HG03520 (cell line): ENCODE results near the gene NPAS3.

Source experiments
- ATAC-seq: cut with Tn5 transposase; IDR thresholded peaks from one replicate; pipeline ENCODE4 v1.9.1; 2021; ENCODE audit warnings: mild to moderate bottlenecking, moderate library complexity; ENCODE audit not compliant: unreplicated experiment

Gene NPAS3

DNA sequence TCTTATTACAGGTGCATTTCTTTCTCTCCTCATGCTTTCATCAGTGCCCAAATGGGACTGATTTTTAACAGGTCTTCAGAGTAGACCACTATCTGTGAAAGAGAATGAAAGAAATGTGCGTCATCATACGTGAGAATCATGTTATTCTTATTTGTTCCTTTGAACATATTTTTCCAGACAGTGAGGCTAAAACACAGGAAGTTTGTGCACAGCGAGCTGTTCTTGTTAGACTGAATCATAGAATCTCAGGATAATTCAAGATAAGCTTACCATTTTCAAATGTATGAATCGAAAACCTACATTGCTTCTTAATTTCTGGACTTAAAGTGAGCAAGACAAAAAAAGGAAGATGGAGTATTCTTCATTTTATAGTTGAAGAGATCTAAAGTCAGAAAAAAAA, 629.1 kb downstream of the NPAS3 start:
- ATAC-seq = no peak

DNA sequence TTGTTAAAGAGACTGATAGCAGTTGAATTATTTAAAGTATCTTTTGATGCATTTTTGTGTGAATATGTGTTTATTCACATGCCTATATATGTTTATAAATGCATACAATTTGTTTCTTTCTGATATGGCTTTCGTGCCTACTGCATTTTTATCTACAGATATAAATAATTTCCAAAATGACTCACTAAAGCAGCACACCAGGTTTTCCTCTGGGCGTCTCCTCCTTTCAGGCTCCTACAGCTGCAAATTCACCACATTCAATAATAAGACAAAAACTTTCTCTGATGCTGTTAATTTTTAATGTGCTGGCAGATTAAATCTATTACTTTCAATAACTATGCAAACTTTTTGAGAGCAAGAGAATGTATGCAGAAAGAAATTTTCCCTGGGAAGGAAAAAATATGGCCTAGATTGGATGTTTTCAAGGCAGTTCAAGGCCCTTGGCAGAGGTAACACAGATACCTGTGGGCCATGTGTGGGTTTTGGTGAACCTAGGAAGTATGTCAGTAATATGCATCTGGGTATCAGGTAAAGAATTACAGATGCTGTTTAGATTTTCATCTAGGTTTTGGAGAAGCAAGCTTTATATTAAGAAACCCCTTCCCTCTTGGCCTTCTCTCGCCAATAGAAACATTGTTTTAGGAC, 630.4 kb downstream of the NPAS3 start:
- ATAC-seq = no peak

DNA sequence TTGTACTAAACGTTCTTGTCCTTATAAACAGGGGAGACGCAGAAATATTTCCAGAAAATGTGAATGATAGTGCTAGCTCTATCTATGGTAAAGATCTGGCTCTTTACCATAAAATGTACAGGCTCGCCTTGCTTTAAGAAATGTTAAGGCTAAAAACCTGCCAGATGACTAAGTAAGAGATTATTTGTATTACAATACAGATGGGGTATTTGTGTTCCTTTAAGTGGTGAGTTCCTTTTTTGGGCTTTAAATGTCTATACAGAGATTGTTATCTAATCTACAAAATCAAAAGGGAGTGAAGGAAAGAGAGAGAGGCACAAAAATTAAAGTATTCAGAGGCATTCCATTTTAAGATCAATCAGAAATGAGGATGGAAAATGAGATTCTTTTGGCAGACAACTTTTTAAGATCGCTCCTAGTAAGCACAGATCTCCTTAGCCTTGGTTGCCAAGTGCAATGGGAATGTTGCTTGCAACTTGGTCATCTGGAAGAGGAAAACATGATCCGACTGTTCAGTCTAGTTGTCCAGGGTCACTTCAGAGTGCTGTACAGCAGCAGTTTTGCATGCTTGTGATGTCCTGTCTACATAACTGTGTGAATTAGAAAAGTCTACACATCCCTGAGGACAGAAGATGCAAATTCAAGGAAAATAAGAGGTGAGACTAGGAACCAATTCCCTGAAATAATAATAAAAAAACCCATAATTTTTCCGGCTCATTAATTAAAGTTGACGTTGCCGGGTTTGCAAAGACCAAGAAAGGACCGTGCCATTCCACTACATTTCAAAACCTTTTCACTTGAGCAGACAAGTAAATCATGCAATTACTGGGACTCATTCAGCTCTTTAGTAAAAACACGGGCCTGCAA, 631.4 kb downstream of the NPAS3 start:
- ATAC-seq = no peak

DNA sequence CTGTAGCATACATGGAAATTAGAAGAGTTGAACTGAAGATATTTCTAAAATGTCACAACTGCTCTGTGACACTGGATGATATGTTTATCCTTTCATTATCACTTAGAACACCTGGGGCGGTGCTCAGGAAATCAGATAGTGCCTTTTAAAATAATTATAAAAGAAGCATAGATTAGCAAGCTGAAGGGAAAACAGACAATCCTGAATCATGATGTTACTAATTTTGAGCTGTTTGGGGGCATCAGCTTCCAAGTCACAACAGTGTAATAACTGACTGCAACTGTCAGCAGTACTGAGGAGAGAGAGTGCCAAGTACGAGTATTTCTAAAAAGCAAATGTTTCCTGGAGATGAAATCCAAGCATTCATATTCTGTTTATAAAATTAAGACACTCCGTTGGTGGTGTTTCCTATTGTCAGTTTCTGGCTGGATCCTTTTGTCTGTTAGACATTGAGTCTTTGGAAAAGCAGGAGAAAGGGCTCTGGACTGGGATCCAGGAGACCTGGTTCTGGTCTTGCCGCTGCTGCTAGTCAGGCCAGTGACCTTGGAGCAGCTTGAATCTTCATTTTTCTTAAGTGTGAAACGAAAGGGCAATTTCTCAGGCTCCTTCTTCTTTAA, 632.1 kb downstream of the NPAS3 start:
- no peak for ATAC-seq

DNA sequence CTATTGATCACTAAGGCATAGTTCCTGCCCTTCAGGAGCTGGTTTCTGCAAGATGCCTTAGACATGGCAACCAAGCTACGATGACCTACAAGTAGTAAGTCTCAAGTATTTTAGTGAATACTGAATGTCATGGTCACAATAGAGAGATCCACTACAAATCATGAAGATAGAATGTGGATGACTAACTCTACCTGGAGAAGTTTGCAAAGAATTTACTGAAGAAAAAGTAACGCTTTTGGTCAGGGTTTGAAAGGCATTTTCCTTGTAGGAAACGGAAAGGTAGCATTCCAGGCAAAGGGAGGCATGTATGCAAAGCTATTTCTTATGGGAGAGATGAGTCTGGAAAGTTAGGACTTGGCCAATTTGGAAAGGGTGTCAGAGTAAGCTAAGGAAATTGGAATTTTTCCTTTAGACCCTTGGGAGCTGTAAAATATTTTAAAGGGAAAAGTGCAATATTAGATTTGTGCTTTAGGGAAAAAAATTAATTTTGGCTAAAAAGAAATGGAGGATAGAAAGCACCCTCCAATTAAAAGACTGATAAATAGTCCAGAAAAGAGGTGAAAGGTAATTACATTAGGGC, 634.7 kb downstream of the NPAS3 start:
- ATAC-seq = no peak

DNA sequence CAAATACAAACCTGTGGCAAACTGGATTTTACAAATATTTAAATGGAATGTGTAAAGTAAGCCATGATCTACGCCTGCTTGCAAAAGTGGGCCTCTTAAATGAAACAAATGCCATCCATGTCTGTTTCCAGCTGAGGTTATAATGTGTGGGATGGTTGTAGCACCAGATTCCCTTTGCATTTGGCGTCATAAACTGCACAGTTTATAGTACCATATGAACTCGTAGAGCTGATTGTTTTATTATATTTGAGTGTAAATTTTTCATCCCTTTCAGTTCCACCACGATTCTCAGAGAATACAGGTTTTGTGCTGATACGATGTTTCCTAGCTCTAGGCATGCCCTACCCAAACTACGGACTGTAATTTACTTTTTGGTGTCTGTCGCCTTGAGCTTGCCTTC, 637.3 kb downstream of the NPAS3 start:
- ATAC-seq = no peak

DNA sequence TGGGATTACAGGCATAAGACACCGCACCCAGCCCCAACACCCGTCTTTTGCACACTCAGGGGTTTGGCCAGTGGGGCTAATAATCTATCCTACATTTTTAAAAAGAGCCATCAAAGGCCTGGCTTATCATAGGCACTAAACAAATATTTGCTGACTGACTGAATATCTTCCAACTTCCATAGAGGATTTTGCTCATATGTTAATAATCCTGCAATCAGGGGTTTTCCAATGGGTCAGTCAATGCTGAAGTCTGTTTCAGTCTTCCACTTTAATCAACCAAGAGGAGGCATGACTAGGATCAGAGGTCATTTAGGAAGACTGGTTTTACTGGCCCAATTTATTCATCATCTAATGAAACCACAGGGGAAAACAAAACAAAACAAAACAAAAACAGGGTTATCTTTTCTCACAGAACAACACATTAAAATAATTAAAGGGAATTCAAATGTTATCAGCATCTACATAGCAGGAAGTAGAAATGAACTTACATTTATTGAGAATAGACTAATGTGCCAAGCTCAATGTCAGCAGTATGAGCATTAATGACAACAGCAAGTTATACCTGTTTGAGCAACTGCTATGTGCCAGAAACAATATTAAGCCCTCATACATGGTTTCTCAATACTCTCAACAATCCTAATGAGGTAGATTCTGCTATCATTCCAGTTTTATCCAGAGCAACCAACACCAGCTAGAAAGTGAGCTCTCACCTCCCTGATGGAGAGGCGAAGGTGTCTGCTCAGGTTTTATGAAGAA, 640.0 kb downstream of the NPAS3 start:
- no peak for ATAC-seq

DNA sequence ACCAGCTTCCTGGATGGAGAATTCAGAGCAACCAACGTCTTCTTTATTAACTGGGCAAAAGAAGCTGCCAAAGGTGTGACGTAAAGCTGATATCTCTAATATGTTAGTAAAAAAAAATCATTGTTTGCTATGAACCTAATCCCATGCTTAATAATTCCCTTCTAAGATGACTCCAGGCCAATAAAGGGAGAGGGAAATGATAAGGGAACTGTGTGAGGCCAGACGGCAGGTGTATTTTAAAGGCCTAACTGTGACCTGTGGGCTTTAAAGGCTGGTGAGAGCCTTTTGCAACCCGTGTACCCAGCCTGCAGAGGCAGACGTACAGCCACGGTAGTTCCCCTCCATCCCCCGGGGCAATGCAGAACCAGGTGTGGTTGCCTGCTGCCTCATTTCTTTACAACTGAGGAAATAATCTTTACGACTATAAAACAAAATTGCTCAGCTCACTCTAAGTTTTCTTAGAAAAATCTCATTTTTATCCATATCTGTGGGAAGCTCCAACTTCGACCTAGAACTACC, 641.6 kb downstream of the NPAS3 start:
- ATAC-seq = no peak

DNA sequence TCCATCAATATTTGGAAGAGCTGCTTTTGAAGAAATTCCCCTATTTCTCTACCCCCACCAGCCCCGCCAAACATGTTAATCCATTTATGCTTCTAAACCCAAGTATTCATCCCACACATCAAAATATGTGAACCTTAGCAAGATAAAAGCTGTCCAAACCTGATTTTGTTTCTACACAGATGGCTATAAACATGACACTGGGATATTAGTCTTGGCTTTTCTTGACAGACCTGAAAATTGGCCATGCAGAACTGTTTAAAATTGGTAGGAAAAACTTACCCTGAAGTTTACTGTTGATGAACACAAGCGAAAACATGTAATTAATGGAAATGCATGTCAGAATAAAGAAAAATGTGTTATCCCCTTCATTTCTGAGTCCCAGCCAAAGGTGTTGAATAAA, 642.2 kb downstream of the NPAS3 start:
- ATAC-seq = no peak

DNA sequence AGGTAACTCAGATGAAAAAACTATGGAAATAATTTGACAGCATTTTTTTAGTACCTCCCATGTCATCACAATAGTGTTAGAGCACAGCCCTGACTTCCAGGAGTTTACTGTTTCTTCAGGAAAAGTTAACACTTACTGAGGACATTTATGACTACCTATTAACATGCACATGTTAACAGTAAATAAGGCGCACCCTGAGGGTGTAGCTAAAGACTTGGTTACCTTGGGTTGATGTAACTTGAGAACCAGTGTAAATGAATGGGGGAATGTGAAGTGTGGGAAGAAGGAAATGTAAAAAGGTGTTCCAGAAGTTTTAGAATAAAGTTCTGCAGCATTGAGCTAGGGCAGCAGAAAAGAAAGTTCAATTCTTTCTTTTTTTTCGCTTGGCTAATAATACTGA, 646.0 kb downstream of the NPAS3 start:
- no peak for ATAC-seq

DNA sequence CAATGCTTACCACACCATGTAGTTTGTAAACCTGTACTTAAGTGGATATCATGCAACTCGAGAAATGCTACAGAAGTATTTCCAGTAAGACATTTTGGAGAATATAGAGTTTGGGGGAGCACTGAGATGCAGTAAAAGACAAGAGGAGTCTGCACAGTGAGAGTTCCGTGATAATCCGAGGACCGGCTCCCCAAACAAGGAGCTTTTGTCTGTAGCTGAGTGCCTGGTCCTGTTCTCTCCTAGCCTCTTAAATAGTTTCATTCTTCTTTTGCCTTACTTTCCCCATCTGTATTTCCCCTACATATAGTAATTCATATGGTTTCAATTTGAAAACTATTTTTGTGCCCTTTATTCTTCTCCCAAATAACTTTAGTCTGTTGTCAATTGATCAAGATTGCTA, 648.1 kb downstream of the NPAS3 start:
- no peak for ATAC-seq

DNA sequence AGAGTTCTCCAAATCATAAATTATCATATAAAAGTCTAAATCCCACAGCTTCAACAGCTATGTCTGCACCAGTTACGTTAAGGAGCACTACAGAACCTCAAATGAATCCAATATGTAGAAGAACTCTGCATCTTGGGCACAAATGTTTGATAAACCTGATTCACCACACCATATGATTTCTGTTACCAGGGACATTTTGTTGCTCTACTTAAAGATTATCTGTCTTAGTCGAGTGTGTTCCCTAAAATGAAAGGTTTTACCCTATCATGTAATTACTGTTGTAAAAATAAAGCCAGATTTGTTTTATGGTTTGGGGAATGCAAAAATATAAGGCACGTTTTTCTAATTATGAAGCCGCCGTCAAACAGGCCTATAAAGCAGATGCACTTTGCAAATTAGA, 649.1 kb downstream of the NPAS3 start:
- ATAC-seq = no peak

DNA sequence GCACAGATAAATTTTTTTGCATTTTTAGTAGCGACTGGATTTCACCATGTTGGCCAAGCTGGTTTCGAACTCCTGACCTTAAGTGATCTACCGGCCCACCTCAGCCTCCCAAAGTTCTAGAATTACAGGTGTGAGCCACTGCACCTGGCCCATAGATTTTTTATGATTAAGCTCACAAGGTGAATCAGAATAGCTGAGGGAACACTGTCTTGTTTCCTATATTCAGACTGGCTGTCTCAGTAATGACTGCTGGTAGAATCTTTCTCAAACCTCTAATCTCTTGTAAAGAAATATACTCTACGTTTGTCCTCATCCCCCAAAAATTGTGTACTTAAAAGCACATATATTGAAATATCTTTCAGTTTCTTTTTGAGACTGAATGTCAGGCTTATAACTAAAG, 650.1 kb downstream of the NPAS3 start:
- no peak for ATAC-seq

DNA sequence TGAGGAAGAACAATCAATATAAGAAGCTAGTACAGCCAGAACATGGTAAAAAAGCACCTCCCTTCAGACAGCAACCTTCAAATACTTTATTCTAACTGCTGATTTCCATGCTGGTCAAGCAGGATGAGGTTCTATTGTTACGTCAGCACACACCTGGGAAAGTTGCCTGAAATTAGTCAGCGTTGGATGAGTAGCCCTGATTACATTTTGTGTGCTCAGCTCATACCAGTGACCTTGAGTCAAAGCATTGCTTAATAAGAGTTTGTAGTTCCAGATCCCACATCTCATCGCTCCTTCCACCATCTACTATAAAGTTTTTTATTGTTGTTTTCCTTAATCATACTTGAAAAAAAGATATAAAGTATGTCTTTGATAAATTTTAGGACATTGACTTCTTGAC, 650.7 kb downstream of the NPAS3 start:
- no peak for ATAC-seq

DNA sequence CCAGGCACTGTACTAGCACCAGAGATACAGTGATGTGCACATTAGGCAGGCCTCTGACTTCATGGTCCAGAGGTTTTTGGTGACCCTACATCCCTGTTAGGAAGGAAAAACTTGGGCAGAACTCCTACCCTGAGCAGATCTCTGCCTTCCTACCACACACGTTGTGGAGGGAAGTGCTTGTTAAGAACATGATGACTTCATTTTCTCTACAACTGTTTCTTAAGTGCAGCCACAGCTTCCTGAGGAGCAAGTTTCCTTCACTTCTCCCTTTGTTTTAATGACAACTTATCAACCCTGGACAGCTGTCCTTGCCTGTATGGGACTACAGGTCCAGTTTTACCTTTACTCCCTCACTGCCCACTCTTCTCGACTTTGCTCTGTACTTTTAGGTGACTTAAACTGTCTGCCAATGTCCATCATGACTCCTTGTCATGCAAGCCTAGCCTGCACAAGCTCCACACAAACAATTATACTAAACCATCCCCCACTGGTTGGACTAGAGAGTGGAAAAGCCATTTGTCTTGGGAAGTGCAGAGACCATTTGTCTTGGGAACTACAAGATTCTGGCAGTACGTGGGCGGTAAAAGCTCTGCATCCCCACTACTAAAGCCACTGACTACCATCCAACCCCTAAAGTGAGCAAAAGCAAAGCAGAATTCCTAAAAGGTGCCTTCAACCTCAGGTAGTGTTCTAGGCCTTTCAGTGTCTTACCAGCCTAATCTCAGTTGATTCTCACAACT, 652.4 kb downstream of the NPAS3 start:
- ATAC-seq = no peak

DNA sequence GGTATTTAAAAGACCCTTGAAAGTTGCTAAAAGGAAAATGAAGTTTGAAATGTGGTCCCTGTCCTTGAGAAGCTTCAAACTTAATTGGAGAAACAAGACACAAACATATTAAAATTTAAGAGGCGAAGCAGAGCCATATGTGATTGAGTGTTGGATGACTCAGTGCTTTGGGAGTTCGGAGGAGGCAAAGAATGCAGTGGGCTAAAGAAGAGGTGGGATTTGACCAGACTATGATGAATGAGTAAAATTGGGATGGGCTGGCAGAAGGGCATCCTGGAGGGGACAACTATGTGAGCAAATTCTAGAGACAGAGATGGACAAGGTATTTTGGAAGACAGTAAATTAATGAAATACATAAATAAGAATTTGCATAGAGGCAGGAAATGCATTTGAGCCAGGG, 653.6 kb downstream of the NPAS3 start:
- no peak for ATAC-seq

DNA sequence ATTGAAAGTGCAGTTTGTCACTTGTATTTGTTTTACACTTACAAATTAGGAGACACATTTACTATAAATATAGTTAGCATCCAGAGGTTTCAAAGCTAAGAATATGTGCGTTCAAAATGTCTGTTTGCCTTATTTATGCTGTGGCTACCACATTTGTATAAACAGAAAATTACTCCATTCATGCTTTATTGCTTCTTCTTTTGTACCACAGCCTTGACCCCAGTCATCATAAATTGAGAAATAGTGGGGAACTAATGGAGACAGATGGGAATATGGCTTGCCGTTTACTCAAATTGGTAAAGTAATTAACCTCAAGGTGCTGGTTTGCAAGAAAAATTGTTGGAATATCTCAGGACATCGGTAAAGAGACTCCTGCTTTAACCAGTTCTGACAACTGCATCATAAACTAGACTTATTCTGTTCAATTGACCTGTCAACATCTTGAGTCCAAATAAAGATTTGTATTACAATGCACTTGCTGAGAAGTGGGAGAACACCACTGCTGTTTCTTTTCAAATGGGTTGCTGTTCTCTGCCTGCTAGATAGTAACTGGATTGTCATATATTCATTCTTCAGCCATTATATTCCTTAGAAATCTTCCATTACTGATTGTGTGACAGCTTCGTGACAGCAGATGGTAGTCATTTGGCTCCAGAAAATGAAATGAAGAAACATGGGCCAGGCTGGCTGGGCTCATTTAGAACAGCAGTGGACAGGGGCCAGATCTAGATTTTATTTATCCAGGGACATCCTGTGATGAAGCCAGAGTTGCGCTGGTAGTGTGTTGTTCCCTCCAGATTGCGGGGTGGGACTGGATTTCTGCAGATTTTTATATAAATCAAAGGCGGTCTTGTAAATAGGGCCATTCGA, 657.8 kb downstream of the NPAS3 start:
- no peak for ATAC-seq

DNA sequence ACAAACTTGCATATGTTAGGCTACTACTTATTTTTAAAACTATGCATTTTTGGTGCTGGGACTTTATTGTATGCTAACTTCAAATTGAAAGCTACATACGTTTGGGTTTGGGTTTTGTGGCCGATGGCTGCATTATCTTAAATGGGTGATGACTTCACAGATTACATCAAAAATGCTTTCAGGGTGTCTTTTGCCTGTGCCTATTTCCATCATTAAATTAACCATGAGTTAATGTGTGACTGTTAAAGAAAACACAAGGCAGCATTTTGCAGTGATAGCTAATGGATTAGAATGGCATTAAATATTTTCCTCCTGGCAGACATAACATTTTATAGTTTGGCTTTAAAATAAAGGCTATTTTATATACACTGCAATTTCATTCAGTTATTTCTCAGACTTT, 659.9 kb downstream of the NPAS3 start:
- no peak for ATAC-seq

DNA sequence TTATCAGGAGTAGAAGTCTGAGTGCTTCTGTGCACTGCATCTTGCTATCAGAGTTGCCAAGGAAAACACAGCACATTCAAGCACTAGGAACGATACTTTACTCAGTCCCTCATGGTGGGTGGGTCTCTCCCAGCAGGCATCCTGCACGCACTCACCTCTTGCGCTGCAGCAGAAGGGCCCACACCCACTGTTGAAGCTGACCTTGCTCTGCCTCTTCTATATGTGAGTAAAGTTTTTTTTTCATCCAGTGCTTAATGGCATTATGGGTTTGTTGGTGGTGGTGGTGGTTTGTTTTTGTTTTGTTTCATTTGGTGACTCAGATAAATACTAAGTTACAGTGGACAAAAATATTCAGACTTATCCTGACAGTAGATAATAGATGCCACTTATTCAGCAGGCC, 663.7 kb downstream of the NPAS3 start:
- no peak for ATAC-seq
